ENCODE data around the gene RUNX2.

Gene RUNX2

DNA sequence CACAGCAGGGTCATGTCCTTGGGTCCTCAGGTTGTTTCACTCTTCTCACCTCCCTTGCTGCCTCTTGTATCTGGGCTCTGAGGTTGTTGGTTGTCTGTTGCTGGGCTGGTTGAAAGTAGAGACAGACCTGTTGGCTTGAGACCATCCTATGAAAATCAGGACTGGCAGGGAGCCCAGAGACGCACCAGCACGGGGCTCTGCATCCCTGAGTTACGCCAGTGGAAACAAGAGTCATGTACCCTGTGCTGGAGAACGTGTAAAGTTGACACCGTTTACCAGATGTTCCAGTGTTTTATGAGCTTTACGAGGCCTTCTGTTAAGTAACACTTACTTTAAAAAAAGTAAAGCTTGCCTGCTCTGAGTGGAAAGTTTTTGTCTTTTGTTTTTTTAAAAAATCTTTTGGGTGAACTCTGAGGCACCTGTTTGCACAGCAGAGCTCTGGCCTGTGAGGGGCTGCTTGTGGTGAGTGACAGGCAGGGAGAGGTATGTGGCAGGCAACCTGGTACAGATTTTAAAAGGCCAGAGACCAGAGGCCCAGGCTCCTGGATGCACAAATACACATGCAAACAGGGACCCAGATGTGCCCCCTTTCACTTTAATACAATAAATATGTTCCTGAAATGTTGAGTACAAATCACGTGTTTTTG is 309.6 kb downstream of the RUNX2 start:
- ChIA-PET POLR2A (no interaction called here), CTCF (interaction anchor here (0.6 kb wide), 1 partner anchor 56 kb away, joined by 3 read pairs; no protein-coding TSS in a partner anchor)
- Histone ChIP-seq H3K4me1 (ENCODE audit: control insufficient read depth, insufficient read depth, low read length) (no peaks in the 10 kb centered on the region), H3K4me3 (ENCODE audit: low read depth, low read length) (no peak overlapping the region), H3K9me3 (ENCODE audit: control insufficient read depth, insufficient read depth, low read depth, low read length) (no peaks in the 10 kb centered on the region), H3K27ac (ENCODE audit: extremely low read depth, low read depth, low read length) (no peak overlapping the region), H3K36me3 (ENCODE audit: control insufficient read depth in 2 of 2, insufficient read depth in 1 of 2, low read length in 2 of 2) (no peaks in the 10 kb centered on the region)
- TF ChIP-seq ZNF16 (tag by site-specific recombination; IDR thresholded peaks at IDR 0.05; ENCODE audit: low read depth) (no peak), ZBTB20 (tag by site-specific recombination; IDR thresholded peaks at IDR 0.05) (peak; percentile 51; the same call in 1 of the 2 replicates), SCRT2 (tag by site-specific recombination; IDR thresholded peaks at IDR 0.05) (0 out of 2 replicates have a peak, but pooled peaks have one; percentile 35), ZNF280C (tag by site-specific recombination; IDR thresholded peaks at IDR 0.05) (no peak), ZNF202 (tag by site-specific recombination; IDR thresholded peaks at IDR 0.05; ENCODE audit: borderline replicate concordance) (no peak), ZNF768 (tag by site-specific recombination; IDR thresholded peaks at IDR 0.05) (peak; percentile 31; the same call in 1 of the 2 replicates)

DNA sequence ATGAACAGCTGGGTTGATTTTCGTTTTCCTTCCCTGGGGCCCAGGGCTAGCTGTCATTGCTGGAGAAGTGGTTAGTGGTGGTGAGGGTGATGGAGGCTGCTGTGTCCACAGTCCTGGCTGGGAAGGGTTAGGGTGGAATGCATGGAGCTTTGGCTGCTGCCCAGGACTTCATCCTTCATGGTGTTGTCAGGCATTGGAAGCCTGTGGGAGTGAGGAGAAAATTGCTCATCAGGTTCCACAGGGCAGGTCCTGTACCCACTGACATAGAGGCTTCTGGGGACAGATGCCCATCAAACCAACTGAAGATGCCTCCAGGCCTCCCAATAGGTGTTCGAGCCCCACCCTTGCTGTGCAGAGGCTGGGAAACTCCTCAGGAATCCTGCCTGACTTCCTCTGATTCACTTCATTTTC is 312.0 kb downstream of the RUNX2 start:
- Histone ChIP-seq H3K36me3 (ENCODE audit: control insufficient read depth in 2 of 2, insufficient read depth in 1 of 2, low read length in 2 of 2) (no peaks in the 10 kb centered on the region), H3K9me3 (ENCODE audit: control insufficient read depth, insufficient read depth, low read depth, low read length) (no peaks in the 10 kb centered on the region), H3K27ac (ENCODE audit: extremely low read depth, low read depth, low read length) (no peak overlapping the region), H3K4me1 (ENCODE audit: control insufficient read depth, insufficient read depth, low read length) (no peaks in the 10 kb centered on the region), H3K4me3 (ENCODE audit: low read depth, low read length) (no peak overlapping the region)
- TF ChIP-seq ZNF157 (tag by site-specific recombination; IDR thresholded peaks at IDR 0.05) (no peak), ZNF416 (tag by site-specific recombination; IDR thresholded peaks at IDR 0.05) (no peak), ZNF114 (tag by site-specific recombination; IDR thresholded peaks at IDR 0.05) (no peak), SP3 (tag by site-specific recombination; IDR thresholded peaks at IDR 0.05) (no peak), KLF9 (tag by site-specific recombination; IDR thresholded peaks at IDR 0.05; ENCODE audit: low read depth) (no peak), ZFP41 (tag by site-specific recombination; IDR thresholded peaks at IDR 0.05; ENCODE audit: borderline replicate concordance) (no peak), ZNF132 (tag by site-specific recombination; IDR thresholded peaks at IDR 0.05; ENCODE audit: borderline replicate concordance) (no peak), ZNF2 (tag by site-specific recombination; IDR thresholded peaks at IDR 0.05) (no peak), ZNF530 (tag by site-specific recombination; IDR thresholded peaks at IDR 0.05; ENCODE audit: low read depth) (no peak), TCF7L2 (IDR thresholded peaks at IDR 0.05; ENCODE audit: borderline replicate concordance, low read depth, low read length) (no peak), GLI4 (tag by site-specific recombination; IDR thresholded peaks at IDR 0.05) (no peak), ZNF830 (tag by site-specific recombination; IDR thresholded peaks at IDR 0.05; ENCODE audit: low read depth) (no peak)
- POLR2A ChIA-PET, result no interaction called here
- CTCF ChIA-PET, result interaction anchor here (0.8 to 1.4 kb wide), 2 partner anchors 74 to 1046 kb away, joined by 4 to 5 read pairs; no protein-coding TSS in a partner anchor

- no peaks in the 10 kb centered on the region for H3K9me3 ChIP-seq (ENCODE audit: control insufficient read depth, insufficient read depth, low read depth, low read length)
- no peaks in the 10 kb centered on the region for H3K36me3 ChIP-seq (ENCODE audit: control insufficient read depth in 2 of 2, insufficient read depth in 1 of 2, low read length in 2 of 2)
- ChIA-PET CTCF (no interaction called here), POLR2A (no interaction called here)
- TF ChIP-seq, protein P1, sequence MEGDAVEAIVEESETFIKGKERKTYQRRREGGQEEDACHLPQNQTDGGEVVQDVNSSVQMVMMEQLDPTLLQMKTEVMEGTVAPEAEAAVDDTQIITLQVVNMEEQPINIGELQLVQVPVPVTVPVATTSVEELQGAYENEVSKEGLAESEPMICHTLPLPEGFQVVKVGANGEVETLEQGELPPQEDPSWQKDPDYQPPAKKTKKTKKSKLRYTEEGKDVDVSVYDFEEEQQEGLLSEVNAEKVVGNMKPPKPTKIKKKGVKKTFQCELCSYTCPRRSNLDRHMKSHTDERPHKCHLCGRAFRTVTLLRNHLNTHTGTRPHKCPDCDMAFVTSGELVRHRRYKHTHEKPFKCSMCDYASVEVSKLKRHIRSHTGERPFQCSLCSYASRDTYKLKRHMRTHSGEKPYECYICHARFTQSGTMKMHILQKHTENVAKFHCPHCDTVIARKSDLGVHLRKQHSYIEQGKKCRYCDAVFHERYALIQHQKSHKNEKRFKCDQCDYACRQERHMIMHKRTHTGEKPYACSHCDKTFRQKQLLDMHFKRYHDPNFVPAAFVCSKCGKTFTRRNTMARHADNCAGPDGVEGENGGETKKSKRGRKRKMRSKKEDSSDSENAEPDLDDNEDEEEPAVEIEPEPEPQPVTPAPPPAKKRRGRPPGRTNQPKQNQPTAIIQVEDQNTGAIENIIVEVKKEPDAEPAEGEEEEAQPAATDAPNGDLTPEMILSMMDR (tag by site-specific recombination; IDR thresholded peaks at IDR 0.05), result no peak
- TF ChIP-seq ZNF398 (tag by site-specific recombination; IDR thresholded peaks at IDR 0.05) (no peak), ZNF707 (tag by site-specific recombination; IDR thresholded peaks at IDR 0.05) (no peak), ZBTB21 (tag by site-specific recombination; IDR thresholded peaks at IDR 0.05) (no peak), ZNF600 (tag by site-specific recombination; IDR thresholded peaks at IDR 0.05) (no peak)
- H3K4me3 ChIP-seq (ENCODE audit: low read depth, low read length), result no peak overlapping the region
- no peaks in the 10 kb centered on the region for H3K4me1 ChIP-seq (ENCODE audit: control insufficient read depth, insufficient read depth, low read length)
- no peak overlapping the region for H3K27ac ChIP-seq (ENCODE audit: extremely low read depth, low read depth, low read length)
Observed at GRCh38 chr6:45640811-45641210, 312.7 kb downstream of the RUNX2 start.
